Measurements from ENCODE around the gene IGF2.

DNA sequence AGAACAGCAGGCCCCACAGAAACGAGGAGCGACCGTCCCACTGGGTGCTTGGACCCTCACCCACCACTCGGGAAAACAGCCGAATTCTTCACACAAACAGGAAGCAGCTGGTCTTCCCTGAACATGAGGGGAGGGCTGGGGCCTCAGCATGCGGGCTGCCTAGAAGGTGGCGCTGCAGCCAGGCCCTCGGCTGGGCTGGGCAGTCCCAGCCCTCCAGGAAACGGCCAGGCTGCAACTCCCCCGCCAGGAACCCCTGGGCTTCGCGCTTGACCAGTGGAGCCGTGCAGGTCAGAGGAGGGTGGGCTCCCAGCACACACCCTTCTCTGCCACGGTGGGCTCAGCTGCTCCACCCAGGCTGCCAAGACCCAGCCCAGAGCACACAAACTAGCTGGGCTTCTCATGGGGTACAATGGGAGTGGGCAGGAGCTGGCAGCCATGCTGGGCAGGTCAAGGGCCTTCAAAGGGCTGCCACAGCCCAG, 29.6 kb downstream of the IGF2 start:
- TF ChIP-seq, protein P1, sequence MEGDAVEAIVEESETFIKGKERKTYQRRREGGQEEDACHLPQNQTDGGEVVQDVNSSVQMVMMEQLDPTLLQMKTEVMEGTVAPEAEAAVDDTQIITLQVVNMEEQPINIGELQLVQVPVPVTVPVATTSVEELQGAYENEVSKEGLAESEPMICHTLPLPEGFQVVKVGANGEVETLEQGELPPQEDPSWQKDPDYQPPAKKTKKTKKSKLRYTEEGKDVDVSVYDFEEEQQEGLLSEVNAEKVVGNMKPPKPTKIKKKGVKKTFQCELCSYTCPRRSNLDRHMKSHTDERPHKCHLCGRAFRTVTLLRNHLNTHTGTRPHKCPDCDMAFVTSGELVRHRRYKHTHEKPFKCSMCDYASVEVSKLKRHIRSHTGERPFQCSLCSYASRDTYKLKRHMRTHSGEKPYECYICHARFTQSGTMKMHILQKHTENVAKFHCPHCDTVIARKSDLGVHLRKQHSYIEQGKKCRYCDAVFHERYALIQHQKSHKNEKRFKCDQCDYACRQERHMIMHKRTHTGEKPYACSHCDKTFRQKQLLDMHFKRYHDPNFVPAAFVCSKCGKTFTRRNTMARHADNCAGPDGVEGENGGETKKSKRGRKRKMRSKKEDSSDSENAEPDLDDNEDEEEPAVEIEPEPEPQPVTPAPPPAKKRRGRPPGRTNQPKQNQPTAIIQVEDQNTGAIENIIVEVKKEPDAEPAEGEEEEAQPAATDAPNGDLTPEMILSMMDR (IDR thresholded peaks at IDR 0.05; ENCODE audit: poor library complexity, severe bottlenecking) = no peak
- no peak for TF ChIP-seq EZH2 (IDR thresholded peaks at IDR 0.05; ENCODE audit: borderline replicate concordance, insufficient read depth, low read length, poor library complexity, severe bottlenecking)
- TF ChIP-seq EP300 (conservative IDR thresholded peaks at IDR 0.05; ENCODE audit: poor library complexity, severe bottlenecking) = no peak
- TF ChIP-seq MXI1 (conservative IDR thresholded peaks at IDR 0.05; ENCODE audit: poor library complexity, severe bottlenecking) = no peak
- TF ChIP-seq TAF1 (IDR thresholded peaks at IDR 0.05; ENCODE audit: low read depth) = no peak
